GM13977 (cell line): Measurements from ENCODE around the gene SLC25A42.

ENCODE experiments used
- DNase-seq: peaks from one replicate; pipeline ENCODE4 v3.0.0; 2012; ENCODE audit warnings: low spot score
- in situ Hi-C: fragments of 300-500 bp; cut with MboI; formaldehyde crosslinking; loops from one replicate; pipeline ENCODE4 v1.12.0; 2022; ENCODE audit warnings: low sequenced_read_pairs, low pct_unique_long_range_greater_than_20kb, mixed read lengths, inconsistent platforms; ENCODE audit not compliant: unreplicated experiment
- TF ChIP-seq, protein P1 (sequence below): IDR thresholded peaks from 2 replicates; pipeline ENCODE4 v1.5.1; 2012; ENCODE audit warnings: mild to moderate bottlenecking, control low read depth; ENCODE audit not compliant: insufficient read depth; ENCODE audit errors: extremely low read depth, missing control alignments

SLC25A42 gene

GRCh38 chr19:19149435-19149834 is 85.6 kb downstream of the SLC25A42 start:
- in situ Hi-C loops, result no loop called here
- TF ChIP-seq, protein P1, sequence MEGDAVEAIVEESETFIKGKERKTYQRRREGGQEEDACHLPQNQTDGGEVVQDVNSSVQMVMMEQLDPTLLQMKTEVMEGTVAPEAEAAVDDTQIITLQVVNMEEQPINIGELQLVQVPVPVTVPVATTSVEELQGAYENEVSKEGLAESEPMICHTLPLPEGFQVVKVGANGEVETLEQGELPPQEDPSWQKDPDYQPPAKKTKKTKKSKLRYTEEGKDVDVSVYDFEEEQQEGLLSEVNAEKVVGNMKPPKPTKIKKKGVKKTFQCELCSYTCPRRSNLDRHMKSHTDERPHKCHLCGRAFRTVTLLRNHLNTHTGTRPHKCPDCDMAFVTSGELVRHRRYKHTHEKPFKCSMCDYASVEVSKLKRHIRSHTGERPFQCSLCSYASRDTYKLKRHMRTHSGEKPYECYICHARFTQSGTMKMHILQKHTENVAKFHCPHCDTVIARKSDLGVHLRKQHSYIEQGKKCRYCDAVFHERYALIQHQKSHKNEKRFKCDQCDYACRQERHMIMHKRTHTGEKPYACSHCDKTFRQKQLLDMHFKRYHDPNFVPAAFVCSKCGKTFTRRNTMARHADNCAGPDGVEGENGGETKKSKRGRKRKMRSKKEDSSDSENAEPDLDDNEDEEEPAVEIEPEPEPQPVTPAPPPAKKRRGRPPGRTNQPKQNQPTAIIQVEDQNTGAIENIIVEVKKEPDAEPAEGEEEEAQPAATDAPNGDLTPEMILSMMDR, result no peak
- no peak for DNase-seq

- no peak for DNase-seq
- TF ChIP-seq, protein P1, result no peak
- in situ Hi-C loops, result loop anchor here (25.0 kb wide), 1 partner anchor 336 kb away; no protein-coding TSS in a partner anchor
Measured at GRCh38 chr19:19151418-19151817, 87.6 kb downstream of the SLC25A42 start.

DNA sequence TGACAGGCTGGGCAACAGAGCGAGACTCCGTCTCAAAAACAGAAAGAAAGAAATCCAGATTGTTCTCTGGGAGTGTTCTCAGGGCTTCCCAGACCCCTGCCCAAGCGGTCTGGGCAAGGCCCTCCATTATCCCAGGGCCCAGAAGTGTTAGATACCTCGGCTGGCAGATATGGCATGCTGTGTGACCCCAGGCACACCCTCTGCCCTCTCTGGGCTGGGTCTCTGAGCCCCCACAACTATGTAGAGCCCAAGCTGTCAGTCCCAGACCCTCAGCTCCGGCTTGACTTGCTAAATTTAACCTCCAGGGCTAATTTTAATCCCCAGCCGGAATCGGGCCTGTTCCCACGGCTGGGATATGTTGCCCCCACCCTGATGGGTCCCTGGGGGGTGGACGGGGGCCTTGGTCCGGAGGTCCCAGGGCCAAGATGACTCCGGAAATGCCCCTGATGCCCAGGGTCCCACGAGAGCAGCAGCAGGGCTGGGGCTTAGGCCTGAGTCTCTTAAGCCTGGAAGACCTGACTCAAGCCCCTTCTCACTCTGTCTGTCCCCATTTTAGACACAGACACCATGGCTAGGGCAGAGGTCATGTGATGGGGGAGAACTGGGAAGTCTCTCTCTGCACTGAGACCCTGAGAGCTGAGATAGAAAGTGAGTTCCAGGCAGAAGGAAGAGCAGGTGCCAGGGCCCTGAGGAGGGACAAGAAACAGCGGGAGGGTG is 89.0 kb downstream of the SLC25A42 start:
- DNase-seq, result no peak
- TF ChIP-seq, protein P1, result no peak
- in situ Hi-C loops, result loop anchor here (25.0 kb wide), 1 partner anchor 334 kb away; no protein-coding TSS in a partner anchor

GRCh38 chr19:19154768-19155494 is 91.1 kb downstream of the SLC25A42 start:
- in situ Hi-C loops, result loop anchor here (25.0 kb wide), 1 partner anchor 332 kb away; no protein-coding TSS in a partner anchor
- no peak for DNase-seq
- TF ChIP-seq, protein P1, result peak; percentile 51

DNA sequence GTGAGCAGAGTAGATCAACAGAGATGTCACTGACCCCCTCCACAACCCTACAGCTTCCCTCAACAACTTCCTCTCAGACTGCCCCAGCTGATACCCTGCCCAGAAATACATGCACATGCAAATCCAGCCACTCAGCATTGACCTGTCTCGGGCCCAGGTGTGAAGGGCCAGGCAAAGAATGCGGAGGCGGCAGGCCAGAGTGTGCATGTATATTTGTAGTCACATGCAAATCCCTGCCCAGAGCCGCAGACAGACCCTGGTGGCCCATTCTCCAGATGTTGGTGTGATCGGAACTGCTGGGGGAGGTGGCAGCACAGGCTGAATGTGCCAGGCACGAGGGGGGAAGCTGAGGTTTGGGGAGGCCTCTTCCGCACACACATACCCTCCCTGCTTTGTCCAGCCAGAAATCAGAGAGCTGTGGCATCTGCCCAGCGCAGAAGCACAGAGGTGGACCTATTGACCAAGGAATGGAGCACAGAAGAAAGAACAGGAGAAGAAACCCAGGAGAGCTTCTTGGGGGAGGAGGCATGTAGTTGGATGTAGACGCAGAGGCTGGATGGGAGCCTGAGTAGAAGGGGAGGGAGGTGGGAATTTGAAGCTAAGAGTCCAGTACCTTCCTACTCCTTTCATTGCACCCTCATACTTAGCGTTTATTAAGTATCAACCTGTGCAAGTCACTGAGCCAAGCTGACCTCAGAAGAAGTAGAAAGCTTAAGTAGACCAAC is 91.9 kb downstream of the SLC25A42 start:
- DNase-seq, result peak; percentile 73
- TF ChIP-seq, protein P1, result no peak
- in situ Hi-C loops, result loop anchor here (25.0 kb wide), 1 partner anchor 332 kb away; no protein-coding TSS in a partner anchor

GRCh38 chr19:19157808-19158207 is 94.0 kb downstream of the SLC25A42 start:
- TF ChIP-seq, protein P1, result no peak
- in situ Hi-C loops, result loop anchor here (25.0 kb wide), 1 partner anchor 329 kb away; no protein-coding TSS in a partner anchor
- DNase-seq, result no peak
